Measurements from ENCODE around the gene C1orf159.
"Not testable (repeated sequence)": the region's sequence is repeated elsewhere in the genome, so short reads cannot be mapped to it uniquely, and the experiment has no call there.

The C1orf159 gene

DNA sequence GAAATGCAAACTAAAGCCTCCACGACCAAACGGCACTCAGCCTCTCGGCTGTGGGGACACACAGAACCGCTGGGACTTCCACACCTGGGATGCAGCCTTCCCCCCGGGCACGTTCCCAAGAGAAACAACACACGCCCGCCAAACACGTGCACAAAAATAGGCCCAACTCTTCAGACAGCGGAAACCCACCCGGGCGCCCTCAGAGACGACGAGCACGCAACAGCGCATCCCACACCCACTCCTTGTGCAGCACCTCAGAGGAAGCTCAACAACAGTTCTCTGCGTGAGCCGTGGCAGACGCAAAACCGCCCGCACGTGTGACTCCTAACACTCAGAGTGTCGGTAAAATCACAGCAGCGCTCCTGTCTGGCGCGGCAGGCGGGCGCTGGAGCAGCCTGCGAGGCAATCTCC lies 5.3 kb downstream of the C1orf159 start:
- Histone ChIP-seq H3K4me2 (no peak overlapping the region), H3K4me3 (IDR thresholded peaks at IDR 0.05; ENCODE audit: insufficient read depth, low read depth, low read length) (no peak overlapping the region), H3K27ac (no peak overlapping the region), H3K36me3 (ENCODE audit: insufficient read depth) (no peaks in the 10 kb centered on the region), H3K4me1 (ENCODE audit: low read depth, poor library complexity, severe bottlenecking) (peaks cover 4% of the 10 kb centered on the region), H2AFZ (ENCODE audit: low read depth) (no peak overlapping the region), H4K20me1 (ENCODE audit: insufficient read depth) (no peaks in the 10 kb centered on the region), H3K79me2 (ENCODE audit: insufficient read depth, low read depth) (peaks cover 9% of the 10 kb centered on the region; the same call in 1 of the 2 replicates), H3K9ac (no peak overlapping the region), H3K27me3 (ENCODE audit: insufficient read depth, low read depth) (0 out of 2 replicates have a peak, but pooled peaks cover 3% of the 10 kb centered on the region)
- TF ChIP-seq, protein P1, sequence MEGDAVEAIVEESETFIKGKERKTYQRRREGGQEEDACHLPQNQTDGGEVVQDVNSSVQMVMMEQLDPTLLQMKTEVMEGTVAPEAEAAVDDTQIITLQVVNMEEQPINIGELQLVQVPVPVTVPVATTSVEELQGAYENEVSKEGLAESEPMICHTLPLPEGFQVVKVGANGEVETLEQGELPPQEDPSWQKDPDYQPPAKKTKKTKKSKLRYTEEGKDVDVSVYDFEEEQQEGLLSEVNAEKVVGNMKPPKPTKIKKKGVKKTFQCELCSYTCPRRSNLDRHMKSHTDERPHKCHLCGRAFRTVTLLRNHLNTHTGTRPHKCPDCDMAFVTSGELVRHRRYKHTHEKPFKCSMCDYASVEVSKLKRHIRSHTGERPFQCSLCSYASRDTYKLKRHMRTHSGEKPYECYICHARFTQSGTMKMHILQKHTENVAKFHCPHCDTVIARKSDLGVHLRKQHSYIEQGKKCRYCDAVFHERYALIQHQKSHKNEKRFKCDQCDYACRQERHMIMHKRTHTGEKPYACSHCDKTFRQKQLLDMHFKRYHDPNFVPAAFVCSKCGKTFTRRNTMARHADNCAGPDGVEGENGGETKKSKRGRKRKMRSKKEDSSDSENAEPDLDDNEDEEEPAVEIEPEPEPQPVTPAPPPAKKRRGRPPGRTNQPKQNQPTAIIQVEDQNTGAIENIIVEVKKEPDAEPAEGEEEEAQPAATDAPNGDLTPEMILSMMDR (conservative IDR thresholded peaks at IDR 0.05; ENCODE audit: low read depth, low read length) = no peak

DNA sequence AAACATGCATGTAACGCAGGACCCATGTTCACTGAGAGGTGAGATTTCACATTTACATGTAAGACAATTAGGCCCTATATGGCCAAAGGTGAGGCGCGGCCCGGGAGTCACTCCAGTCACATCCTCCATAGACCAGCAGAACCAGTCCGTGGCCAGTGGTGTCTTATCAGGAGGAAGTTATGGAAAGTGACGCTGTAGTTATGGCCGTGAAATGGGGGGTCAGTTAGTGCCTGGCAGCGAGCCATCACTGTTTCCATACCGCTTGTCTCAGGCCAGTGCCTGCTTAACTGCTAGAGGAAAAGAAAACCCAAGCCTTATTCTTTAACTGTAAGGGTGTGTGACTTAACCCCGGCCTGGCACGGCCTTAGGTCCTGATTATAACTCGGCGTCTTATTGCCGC lies 6.1 kb downstream of the C1orf159 start:
- 0 out of 2 replicates have a peak, but pooled peaks cover 3% of the 10 kb centered on the region for H3K27me3 ChIP-seq (ENCODE audit: insufficient read depth, low read depth)
- H3K4me2 ChIP-seq = no peak overlapping the region
- TF ChIP-seq, protein P1 (conservative IDR thresholded peaks at IDR 0.05; ENCODE audit: low read depth, low read length) = no peak
- no peak overlapping the region for H3K27ac ChIP-seq
- no peak overlapping the region for H2AFZ ChIP-seq (ENCODE audit: low read depth)
- no peaks in the 10 kb centered on the region for H3K36me3 ChIP-seq (ENCODE audit: insufficient read depth)
- no peak overlapping the region for H3K9ac ChIP-seq
- peaks cover 9% of the 10 kb centered on the region; the same call in 1 of the 2 replicates for H3K79me2 ChIP-seq (ENCODE audit: insufficient read depth, low read depth)
- H3K4me3 ChIP-seq (IDR thresholded peaks at IDR 0.05; ENCODE audit: insufficient read depth, low read depth, low read length) = no peak overlapping the region
- no peaks in the 10 kb centered on the region for H3K4me1 ChIP-seq (ENCODE audit: low read depth, poor library complexity, severe bottlenecking)
- no peaks in the 10 kb centered on the region for H4K20me1 ChIP-seq (ENCODE audit: insufficient read depth)

DNA sequence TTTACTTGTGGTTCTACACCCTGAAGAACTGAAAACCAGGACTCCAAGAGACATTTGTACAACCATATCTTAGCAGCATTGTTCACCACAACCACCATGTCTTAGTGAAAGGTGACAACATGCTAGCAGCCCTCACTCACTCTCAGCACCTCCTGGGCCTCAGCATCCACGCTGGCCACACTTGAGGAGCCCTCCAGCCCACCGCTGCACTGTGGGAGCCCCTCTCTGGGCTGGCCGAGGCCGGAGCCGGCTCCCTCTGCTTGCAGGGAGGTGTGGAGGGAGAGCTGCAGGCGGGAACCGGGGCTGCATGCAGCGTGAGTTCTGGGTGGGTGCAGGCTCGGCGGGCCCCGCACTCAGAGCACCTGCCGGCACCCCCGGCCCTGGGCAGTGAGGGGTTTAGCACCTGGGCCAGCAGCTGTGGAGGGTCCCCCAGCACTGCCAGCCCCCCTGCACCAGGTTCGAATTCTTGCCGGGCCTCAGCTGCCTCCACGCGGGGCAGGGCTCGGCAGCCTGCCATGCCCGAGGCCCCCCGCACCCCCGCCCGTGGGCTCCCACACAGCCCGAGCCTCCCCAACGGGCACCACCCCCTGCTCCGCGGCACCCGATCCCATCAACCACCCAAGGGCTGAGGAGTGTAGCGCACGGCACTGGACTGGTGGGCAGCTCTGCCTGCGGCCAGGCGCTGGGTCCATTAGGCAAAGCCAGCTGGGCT lies 9.2 kb downstream of the C1orf159 start:
- TF ChIP-seq, protein P1 (conservative IDR thresholded peaks at IDR 0.05; ENCODE audit: low read depth, low read length) = no peak
- H4K20me1 ChIP-seq (ENCODE audit: insufficient read depth) = no peaks in the 10 kb centered on the region
- no peak overlapping the region for H3K9ac ChIP-seq
- peaks cover 14% of the 10 kb centered on the region; the same call in 1 of the 2 replicates for H3K79me2 ChIP-seq (ENCODE audit: insufficient read depth, low read depth)
- no peaks in the 10 kb centered on the region for H3K36me3 ChIP-seq (ENCODE audit: insufficient read depth)
- H3K27ac ChIP-seq = no peak overlapping the region
- H3K4me3 ChIP-seq (IDR thresholded peaks at IDR 0.05; ENCODE audit: insufficient read depth, low read depth, low read length) = no peak overlapping the region
- no peak overlapping the region for H2AFZ ChIP-seq (ENCODE audit: low read depth)
- H3K4me2 ChIP-seq = no peak overlapping the region
- H3K4me1 ChIP-seq (ENCODE audit: low read depth, poor library complexity, severe bottlenecking) = no peaks in the 10 kb centered on the region
- H3K27me3 ChIP-seq (ENCODE audit: insufficient read depth, low read depth) = 0 out of 2 replicates have a peak, but pooled peaks cover 3% of the 10 kb centered on the region

DNA sequence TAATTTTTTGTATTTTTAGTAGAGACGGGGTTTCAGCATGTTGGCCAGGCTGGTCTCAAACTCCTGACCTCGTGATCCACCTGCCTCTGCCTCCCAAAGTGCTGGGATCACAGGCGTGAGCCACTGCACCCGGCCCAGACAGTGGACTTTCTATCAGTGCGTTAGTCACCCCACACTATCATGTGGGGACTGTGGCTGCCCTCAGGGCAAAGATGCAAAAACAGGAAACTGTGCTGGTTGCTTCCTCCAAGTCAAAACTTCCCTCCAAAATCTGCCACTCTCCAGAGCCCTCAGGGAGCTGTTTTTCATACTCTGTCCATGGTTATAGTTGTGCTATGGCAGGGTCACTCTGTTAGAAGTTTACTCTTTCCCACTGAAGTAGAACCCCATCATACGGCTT lies 11.7 kb downstream of the C1orf159 start:
- H3K4me3 ChIP-seq (IDR thresholded peaks at IDR 0.05; ENCODE audit: insufficient read depth, low read depth, low read length); H3K4me1 ChIP-seq (ENCODE audit: low read depth, poor library complexity, severe bottlenecking); H3K27me3 ChIP-seq (ENCODE audit: insufficient read depth, low read depth); H3K27ac ChIP-seq; H4K20me1 ChIP-seq (ENCODE audit: insufficient read depth); H2AFZ ChIP-seq (ENCODE audit: low read depth); H3K36me3 ChIP-seq (ENCODE audit: insufficient read depth); H3K9ac ChIP-seq; H3K4me2 ChIP-seq: not testable (repeated sequence)
- H3K79me2 ChIP-seq (ENCODE audit: insufficient read depth, low read depth) = peaks cover 14% of the 10 kb centered on the region; the same call in 1 of the 2 replicates

DNA sequence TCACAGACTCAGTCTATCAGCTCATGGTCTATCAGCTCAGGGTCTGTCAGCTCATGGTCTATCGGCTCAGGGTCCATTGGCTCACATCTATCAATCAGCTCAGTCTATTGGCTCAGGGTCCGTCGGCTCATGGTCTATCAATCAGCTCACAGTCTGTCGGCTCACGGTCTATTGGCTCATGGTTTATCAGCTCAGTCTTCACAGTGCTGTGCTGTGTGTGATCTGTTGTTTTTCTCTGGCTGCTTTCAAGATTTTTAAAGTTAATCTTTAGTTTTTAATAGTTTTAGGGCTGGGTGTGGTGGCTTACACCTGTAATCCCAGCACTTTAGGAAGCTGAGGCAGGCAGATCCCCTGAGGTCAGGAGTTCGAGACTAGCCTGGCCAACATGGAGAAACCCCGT lies 14.4 kb downstream of the C1orf159 start:
- H3K4me1 ChIP-seq (ENCODE audit: low read depth, poor library complexity, severe bottlenecking) = no peaks in the 10 kb centered on the region
- TF ChIP-seq, protein P1 (conservative IDR thresholded peaks at IDR 0.05; ENCODE audit: low read depth, low read length) = no peak
- no peak overlapping the region for H3K4me2 ChIP-seq
- peaks cover 11% of the 10 kb centered on the region; the same call in 1 of the 2 replicates for H3K79me2 ChIP-seq (ENCODE audit: insufficient read depth, low read depth)
- no peaks in the 10 kb centered on the region for H4K20me1 ChIP-seq (ENCODE audit: insufficient read depth)
- H3K27me3 ChIP-seq (ENCODE audit: insufficient read depth, low read depth) = no peaks in the 10 kb centered on the region
- no peak overlapping the region for H2AFZ ChIP-seq (ENCODE audit: low read depth)
- no peaks in the 10 kb centered on the region for H3K36me3 ChIP-seq (ENCODE audit: insufficient read depth)
- no peak overlapping the region for H3K27ac ChIP-seq
- no peak overlapping the region for H3K9ac ChIP-seq
- no peak overlapping the region for H3K4me3 ChIP-seq (IDR thresholded peaks at IDR 0.05; ENCODE audit: insufficient read depth, low read depth, low read length)

All from KMS-11 (cell line).